H9 (cell line): ENCODE results near the gene TARBP2. TPM values are rescaled to one million over a fixed set of nuclear protein-coding genes. Genes with fewer than 3 reads are reported as not detected.

Experiments used
- DNase-seq: peaks from one replicate; pipeline ENCODE4 v3.0.0-alpha.2; 2017
- H2AFZ ChIP-seq: one replicate; pipeline ENCODE4 v1.6.1; 2013; ENCODE audit warnings: mild to moderate bottlenecking, low read length, control low read depth, moderate library complexity
- H2AK5ac ChIP-seq: 2 replicates; pipeline ENCODE4 v1.6.1; 2013; ENCODE audit warnings: low read length, control low read depth, mixed read lengths; ENCODE audit not compliant: insufficient read length
- H2BK120ac ChIP-seq: one replicate; pipeline ENCODE4 v1.6.1; 2013; ENCODE audit warnings: low read depth, mild to moderate bottlenecking, low read length, control low read depth, inconsistent platforms; ENCODE audit not compliant: poor library complexity, severe bottlenecking
- H2BK12ac ChIP-seq: 2 replicates; pipeline ENCODE4 v1.6.1; 2013; ENCODE audit warnings: low read length, control low read depth, mixed read lengths, low read depth; ENCODE audit not compliant: insufficient read length
- H2BK15ac ChIP-seq: 2 replicates; pipeline ENCODE4 v1.6.1; 2013; ENCODE audit warnings: low read depth, low read length, control low read depth
- H2BK20ac ChIP-seq: one replicate; pipeline ENCODE4 v1.6.1; 2013; ENCODE audit warnings: low read depth, mild to moderate bottlenecking, low read length, control low read depth, inconsistent platforms; ENCODE audit not compliant: poor library complexity, severe bottlenecking
- H2BK5ac ChIP-seq: 2 replicates; pipeline ENCODE4 v1.6.1; 2013; ENCODE audit warnings: low read length, control low read depth, mixed read lengths; ENCODE audit not compliant: insufficient read length
- H3K14ac ChIP-seq: 2 replicates; pipeline ENCODE4 v1.6.1; 2013; ENCODE audit warnings: low read length, control low read depth; ENCODE audit not compliant: insufficient read depth
- H3K18ac ChIP-seq: 2 replicates; pipeline ENCODE4 v1.6.1; 2013; ENCODE audit warnings: low read depth, mild to moderate bottlenecking, mixed read lengths, low read length, control low read depth; ENCODE audit not compliant: insufficient read length
- H3K23ac ChIP-seq: 2 replicates; pipeline ENCODE4 v1.6.1; 2013; ENCODE audit warnings: low read length, control low read depth, mixed read lengths, low read depth; ENCODE audit not compliant: insufficient read length
- H3K23me2 ChIP-seq: 2 replicates; pipeline ENCODE4 v1.6.1; 2013; ENCODE audit warnings: low read depth, mild to moderate bottlenecking, mixed read lengths, low read length, control low read depth; ENCODE audit not compliant: insufficient read length, poor library complexity, severe bottlenecking
- H3K27ac ChIP-seq: 2 replicates; pipeline ENCODE4 v1.5.1; 2013; ENCODE audit warnings: low read length, control low read depth, mixed read lengths, low read depth; ENCODE audit not compliant: insufficient read length
- H3K27me3 ChIP-seq: 2 replicates; pipeline ENCODE4 v1.6.1; 2013; ENCODE audit warnings: low read length, control low read depth, inconsistent platforms; ENCODE audit not compliant: insufficient read depth
- H3K4ac ChIP-seq: 2 replicates; pipeline ENCODE4 v1.6.1; 2013; ENCODE audit warnings: low read depth, mild to moderate bottlenecking, control low read depth, inconsistent platforms, low read length, moderate library complexity
- H3K4me1 ChIP-seq: 2 replicates; pipeline ENCODE4 v1.6.1; 2013; ENCODE audit warnings: low read length, control low read depth, inconsistent platforms; ENCODE audit not compliant: insufficient read depth
- H3K4me2 ChIP-seq: 2 replicates; pipeline ENCODE4 v1.6.1; 2013; ENCODE audit warnings: low read length, control low read depth, mixed read lengths; ENCODE audit not compliant: insufficient read length, insufficient read depth
- H3K56ac ChIP-seq: 2 replicates; pipeline ENCODE4 v1.6.1; 2013; ENCODE audit warnings: low read depth, mild to moderate bottlenecking, mixed read lengths, low read length, control low read depth; ENCODE audit not compliant: insufficient read length
- H3K79me1 ChIP-seq: 2 replicates; pipeline ENCODE4 v1.6.1; 2013; ENCODE audit warnings: low read depth, mild to moderate bottlenecking, moderate library complexity, low read length, control low read depth, inconsistent platforms; ENCODE audit not compliant: insufficient read depth, poor library complexity, severe bottlenecking
- H3K79me2 ChIP-seq: 2 replicates; pipeline ENCODE4 v1.6.1; 2013; ENCODE audit warnings: low read length, control low read depth, inconsistent platforms; ENCODE audit not compliant: insufficient read depth
- H3K9ac ChIP-seq: 2 replicates; pipeline ENCODE4 v1.6.1; 2013; ENCODE audit warnings: low read length, control low read depth, mixed read lengths; ENCODE audit not compliant: insufficient read length; ENCODE audit errors: extremely low read depth
- H3K9me3 ChIP-seq: one replicate; pipeline ENCODE4 v1.6.1; 2013; ENCODE audit warnings: low read depth, low read length, inconsistent platforms; ENCODE audit not compliant: control insufficient read depth
- H3T11ph ChIP-seq: one replicate; pipeline ENCODE4 v1.6.1; 2013; ENCODE audit warnings: mild to moderate bottlenecking, low read length, control low read depth, inconsistent platforms
- H4K20me1 ChIP-seq: one replicate; pipeline ENCODE4 v1.6.1; 2013; ENCODE audit not compliant: control insufficient read depth, insufficient read length, insufficient read depth
- H4K5ac ChIP-seq: 2 replicates; pipeline ENCODE4 v1.6.1; 2013; ENCODE audit warnings: low read depth, mild to moderate bottlenecking, mixed read lengths, low read length, control low read depth; ENCODE audit not compliant: insufficient read length
- H4K8ac ChIP-seq: replicated peaks from 2 replicates; pipeline ENCODE4 v1.6.1; 2013; ENCODE audit warnings: low read length, control low read depth, mixed read lengths, low read depth; ENCODE audit not compliant: insufficient read length
- H4K91ac ChIP-seq: 2 replicates; pipeline ENCODE4 v1.6.1; 2013; ENCODE audit warnings: low read depth, mild to moderate bottlenecking, moderate library complexity, mixed read lengths, low read length, control low read depth; ENCODE audit not compliant: insufficient read length
- H3K27ac Mint-ChIP-seq, 3 experiments: 2 replicates in 2 of 3; 3 replicates in 1 of 3; pipeline ENCODE4 v1.8.0; 2020 to 2021; ENCODE audit warnings: mixed read lengths in 3 of 3, mild to moderate bottlenecking in 1 of 3, moderate library complexity in 1 of 3
- H3K27me3 Mint-ChIP-seq: 2 replicates; pipeline ENCODE4 v1.8.0; 2021; ENCODE audit warnings: low read depth, mild to moderate bottlenecking, moderate library complexity, mixed read lengths
- H3K36me3 Mint-ChIP-seq, 3 experiments: 2 replicates in 2 of 3; 3 replicates in 1 of 3; pipeline ENCODE4 v1.8.0; 2020 to 2021; ENCODE audit warnings: low read depth in 3 of 3, mixed read lengths in 3 of 3; ENCODE audit not compliant: insufficient read depth in 1 of 3
- H3K4me1 Mint-ChIP-seq, 2 experiments: 2 replicates each; pipeline ENCODE4 v1.8.0; 2020; ENCODE audit warnings: mixed read lengths in 2 of 2
- H3K4me3 Mint-ChIP-seq, 2 experiments: 2 replicates in 1 of 2; 3 replicates in 1 of 2; pipeline ENCODE4 v1.8.0; 2020 to 2021; ENCODE audit warnings: mild to moderate bottlenecking in 2 of 2, mixed read lengths in 2 of 2, moderate library complexity in 1 of 2
- H3K9me3 Mint-ChIP-seq, 2 experiments: 2 replicates in 1 of 2; 3 replicates in 1 of 2; pipeline ENCODE4 v1.8.0; 2020; ENCODE audit warnings: mild to moderate bottlenecking in 2 of 2, mixed read lengths in 2 of 2, moderate library complexity in 1 of 2
- WGBS: extraction: QIAGEN DNeasy Blood & Tissue Kit; methylation state at CpG from one replicate; pipeline ENCODE4 v1.1.7; 2013; ENCODE audit warnings: missing lambda C conversion rate, low lambda C conversion rate, mixed read lengths; ENCODE audit not compliant: insufficient read length; ENCODE audit errors: extremely low coverage; 5-methylcytosine and 5-hydroxymethylcytosine counted together
- total RNA-seq: library from RNA; stranded (reverse); gene quantifications from 2 replicates; pipeline ENCODE4 v1.2.1, GENCODE V29; 2021
- TF ChIP-seq, protein P1 (sequence below): fragments of 200-600 bp; sonication (generic); conservative IDR thresholded peaks from 3 replicates; pipeline ENCODE4 v1.8.0; 2021; ENCODE audit warnings: antibody characterized with exemption, mild to moderate bottlenecking

TARBP2 gene
- total RNA-seq, 1 experiment from 2014 or later: 79.2 TPM

DNA sequence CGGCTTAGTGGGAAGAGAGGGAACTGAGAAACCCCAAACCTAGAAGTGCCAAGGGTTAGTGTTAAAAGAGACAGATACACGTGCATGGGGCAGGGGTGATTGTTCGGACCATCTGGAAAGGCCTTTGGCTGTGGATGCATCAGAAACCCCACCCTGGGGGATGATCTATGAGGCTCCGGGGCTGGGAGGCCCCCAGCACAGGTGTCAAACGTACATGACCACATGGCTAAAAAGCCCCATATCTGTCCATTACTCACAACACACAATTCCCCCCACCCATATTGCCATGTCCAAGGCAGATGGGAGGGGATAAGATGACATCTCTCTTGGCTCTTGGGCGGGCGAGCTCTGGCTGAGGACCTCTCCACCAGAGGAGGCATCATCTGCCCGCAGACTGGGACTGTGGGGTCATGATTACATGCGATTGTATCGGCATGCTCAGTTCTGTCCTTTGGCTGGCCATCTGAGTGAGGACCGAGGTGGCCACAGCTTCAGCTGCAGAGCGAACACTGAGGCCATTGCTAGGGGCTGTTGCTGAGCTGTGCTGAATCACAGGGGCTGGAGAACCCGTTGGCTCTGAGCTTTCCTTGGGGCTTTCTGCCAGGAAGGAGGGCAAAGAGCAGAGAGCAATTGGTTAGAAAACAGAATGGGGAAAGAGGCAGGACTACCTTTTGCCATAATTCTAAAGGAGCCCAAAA, 15.8 kb downstream of the TARBP2 start:
- TF ChIP-seq, protein P1, sequence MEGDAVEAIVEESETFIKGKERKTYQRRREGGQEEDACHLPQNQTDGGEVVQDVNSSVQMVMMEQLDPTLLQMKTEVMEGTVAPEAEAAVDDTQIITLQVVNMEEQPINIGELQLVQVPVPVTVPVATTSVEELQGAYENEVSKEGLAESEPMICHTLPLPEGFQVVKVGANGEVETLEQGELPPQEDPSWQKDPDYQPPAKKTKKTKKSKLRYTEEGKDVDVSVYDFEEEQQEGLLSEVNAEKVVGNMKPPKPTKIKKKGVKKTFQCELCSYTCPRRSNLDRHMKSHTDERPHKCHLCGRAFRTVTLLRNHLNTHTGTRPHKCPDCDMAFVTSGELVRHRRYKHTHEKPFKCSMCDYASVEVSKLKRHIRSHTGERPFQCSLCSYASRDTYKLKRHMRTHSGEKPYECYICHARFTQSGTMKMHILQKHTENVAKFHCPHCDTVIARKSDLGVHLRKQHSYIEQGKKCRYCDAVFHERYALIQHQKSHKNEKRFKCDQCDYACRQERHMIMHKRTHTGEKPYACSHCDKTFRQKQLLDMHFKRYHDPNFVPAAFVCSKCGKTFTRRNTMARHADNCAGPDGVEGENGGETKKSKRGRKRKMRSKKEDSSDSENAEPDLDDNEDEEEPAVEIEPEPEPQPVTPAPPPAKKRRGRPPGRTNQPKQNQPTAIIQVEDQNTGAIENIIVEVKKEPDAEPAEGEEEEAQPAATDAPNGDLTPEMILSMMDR: no peak
- Histone ChIP-seq H3K4me2 (no peak overlapping the region), H2BK12ac (no peak overlapping the region), H2AK5ac (no peak overlapping the region), H4K91ac (no peak overlapping the region), H4K20me1 (no peaks in the 10 kb centered on the region), H4K5ac (no peak overlapping the region), H3K9me3 (no peaks in the 10 kb centered on the region), H2BK120ac (no peak overlapping the region), H3K9ac (no peak overlapping the region), H3K79me2 (no peaks in the 10 kb centered on the region), H3K27me3 (no peaks in the 10 kb centered on the region), H3K4ac (no peak overlapping the region), H4K8ac (no peak overlapping the region), H3K4me1 (no peaks in the 10 kb centered on the region; the same call in 1 of the 2 replicates), H3K27ac (no peak overlapping the region), H3K79me1 (no peaks in the 10 kb centered on the region), H2BK15ac (no peak overlapping the region), H3T11ph (no peak overlapping the region), H3K56ac (no peak overlapping the region), H2AFZ (no peak overlapping the region), H3K23me2 (no peaks in the 10 kb centered on the region), H3K23ac (no peak overlapping the region), H2BK5ac (no peak overlapping the region), H2BK20ac (no peak overlapping the region), H3K14ac (no peak overlapping the region), H3K18ac (no peak overlapping the region)
- peaks cover 8 to 41% (median 9%) of the 10 kb centered on the region in 3 experiments; a peak in 4 of 7 replicates for H3K36me3 Mint-ChIP-seq
- no peaks in the 10 kb centered on the region for H3K27me3 Mint-ChIP-seq
- H3K9me3 Mint-ChIP-seq: no peaks in the 10 kb centered on the region
- no peak overlapping the region for H3K4me3 Mint-ChIP-seq
- DNase-seq: no peak
- WGBS: no CpG with 5 or more reads among the region's 13 CpGs
- peaks cover 0 to 8% of the 10 kb centered on the region in 2 experiments; a peak in 3 of 4 replicates for H3K4me1 Mint-ChIP-seq
- peak overlapping the region in 1 of 3 experiments; percentile 66; a peak in 2 of 7 replicates for H3K27ac Mint-ChIP-seq
